Ishikawa (cell line): ENCODE data around the gene ST6GALNAC1.
A peak's percentile ranks its signal among the peaks of the same experiment; 100 is the strongest.

Experiments used
- CEBPB ChIP-seq: IDR thresholded peaks from 2 replicates; pipeline ENCODE4 v1.6.1; 2012
- CREB1 ChIP-seq: IDR thresholded peaks from 2 replicates; pipeline ENCODE4 v1.6.1; 2012; ENCODE audit warnings: low read depth
- EGR1 ChIP-seq: IDR thresholded peaks from 2 replicates; pipeline ENCODE4 v1.6.1; 2012
- EP300 ChIP-seq: IDR thresholded peaks from 2 replicates; pipeline ENCODE4 v1.6.1; 2012; ENCODE audit warnings: borderline replicate concordance
- FOXM1 ChIP-seq: IDR thresholded peaks from 2 replicates; pipeline ENCODE4 v1.6.1; 2012; ENCODE audit warnings: low read depth, borderline replicate concordance
- MAX ChIP-seq: IDR thresholded peaks from 2 replicates; pipeline ENCODE4 v1.6.1; 2012
- NFIC ChIP-seq: IDR thresholded peaks from 2 replicates; pipeline ENCODE4 v1.6.1; 2012
- RAD21 ChIP-seq: IDR thresholded peaks from 2 replicates; pipeline ENCODE4 v1.6.1; 2012; ENCODE audit warnings: low read depth
- REST ChIP-seq: IDR thresholded peaks from 2 replicates; pipeline ENCODE4 v1.6.1; 2012; ENCODE audit warnings: low read depth, mild to moderate bottlenecking
- TAF1 ChIP-seq: IDR thresholded peaks from 2 replicates; pipeline ENCODE4 v1.6.1; 2012; ENCODE audit warnings: low read depth, mild to moderate bottlenecking
- TCF12 ChIP-seq: IDR thresholded peaks from 2 replicates; pipeline ENCODE4 v1.6.1; 2012; ENCODE audit warnings: low read depth
- TEAD4 ChIP-seq: IDR thresholded peaks from 2 replicates; pipeline ENCODE4 v1.6.1; 2012
- YY1 ChIP-seq: IDR thresholded peaks from 2 replicates; pipeline ENCODE4 v1.6.1; 2012; ENCODE audit warnings: low read depth
- ZBTB7A ChIP-seq: IDR thresholded peaks from 2 replicates; pipeline ENCODE4 v1.6.1; 2012; ENCODE audit warnings: low read depth
- TF ChIP-seq, protein P1 (sequence below): IDR thresholded peaks from 2 replicates; pipeline ENCODE4 v1.6.1; 2012

Gene ST6GALNAC1

DNA sequence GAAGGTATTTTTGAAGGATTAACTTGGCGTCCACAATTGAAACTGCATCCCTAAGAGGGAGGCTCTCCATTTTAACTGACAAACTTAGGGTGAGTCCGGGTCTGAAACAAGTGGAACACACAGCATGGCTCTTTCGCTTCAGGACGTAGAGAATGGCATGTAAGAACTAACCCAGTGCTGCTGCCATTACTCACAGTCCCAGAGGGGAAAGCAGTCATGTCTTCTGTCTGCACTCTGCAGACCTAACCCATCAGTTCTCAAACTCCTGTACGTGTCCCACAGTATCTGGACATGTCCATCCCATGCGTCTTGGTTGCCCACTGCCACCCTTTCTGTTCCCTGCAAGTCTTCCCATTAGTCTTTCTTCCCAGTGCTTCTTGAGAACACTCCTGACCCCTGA, 563 bp downstream of the ST6GALNAC1 start:
- TF ChIP-seq RAD21 (no peak), MAX (no peak; the same call in 1 of the 2 replicates), NFIC (no peak), CREB1 (no peak), TEAD4 (no peak), EGR1 (no peak), CEBPB (no peak), ZBTB7A (no peak), TCF12 (no peak), REST (no peak), FOXM1 (no peak), EP300 (no peak), TAF1 (no peak), YY1 (no peak)
- TF ChIP-seq, protein P1, sequence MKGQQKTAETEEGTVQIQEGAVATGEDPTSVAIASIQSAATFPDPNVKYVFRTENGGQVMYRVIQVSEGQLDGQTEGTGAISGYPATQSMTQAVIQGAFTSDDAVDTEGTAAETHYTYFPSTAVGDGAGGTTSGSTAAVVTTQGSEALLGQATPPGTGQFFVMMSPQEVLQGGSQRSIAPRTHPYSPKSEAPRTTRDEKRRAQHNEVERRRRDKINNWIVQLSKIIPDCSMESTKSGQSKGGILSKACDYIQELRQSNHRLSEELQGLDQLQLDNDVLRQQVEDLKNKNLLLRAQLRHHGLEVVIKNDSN, result no peak

DNA sequence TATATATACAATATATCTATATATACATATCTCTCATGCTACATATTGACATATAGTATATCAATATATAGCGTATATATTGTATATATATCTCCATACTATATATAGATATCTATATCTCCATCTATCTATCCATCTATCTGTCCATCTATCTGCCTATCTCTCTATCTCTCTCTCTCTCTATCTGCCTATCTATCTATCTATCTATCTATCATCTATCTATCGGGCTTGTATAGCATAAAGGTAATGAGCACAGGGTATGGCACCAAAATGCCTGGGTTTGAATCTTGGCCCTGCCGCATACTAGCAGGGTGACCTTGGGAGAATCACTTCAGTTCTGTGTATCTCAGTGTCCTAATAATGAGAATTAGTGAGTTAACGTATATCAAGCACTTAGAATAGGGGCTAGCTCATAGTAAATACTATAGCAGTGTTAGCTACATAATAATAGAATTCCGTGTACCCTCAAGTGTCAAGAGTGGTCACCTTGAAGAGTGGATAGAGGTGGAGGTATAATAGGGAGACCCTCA, 1.5 kb downstream of the ST6GALNAC1 start:
- TF ChIP-seq TAF1, result no peak
- no peak for TF ChIP-seq RAD21
- TF ChIP-seq FOXM1, result no peak
- TF ChIP-seq ZBTB7A, result no peak
- no peak for TF ChIP-seq TCF12
- no peak for TF ChIP-seq CEBPB
- TF ChIP-seq, protein P1, result no peak
- TF ChIP-seq REST, result no peak
- no peak for TF ChIP-seq EP300
- no peak for TF ChIP-seq TEAD4
- no peak for TF ChIP-seq NFIC

DNA sequence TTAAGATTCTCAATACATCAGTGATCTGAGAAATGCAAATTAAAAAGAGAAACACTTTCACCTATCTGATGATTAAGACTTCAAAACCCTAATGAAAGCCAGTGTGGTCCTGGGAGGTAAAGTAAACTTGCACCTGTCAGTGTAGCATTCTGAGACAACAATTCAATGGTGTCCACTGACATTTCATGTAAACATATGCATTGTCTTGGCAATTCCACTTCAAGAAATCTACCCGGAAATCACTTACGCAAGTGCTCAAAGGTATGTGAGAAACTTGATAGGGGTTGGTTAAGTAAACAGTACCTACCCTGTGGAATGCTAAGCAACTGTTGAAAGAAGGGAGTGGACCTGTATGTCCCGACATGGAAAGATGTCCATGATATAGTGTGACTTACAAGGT, 2.1 kb downstream of the ST6GALNAC1 start:
- TF ChIP-seq CREB1, result no peak
- 0 out of 2 replicates have a peak, but pooled peaks have one; percentile 50 for TF ChIP-seq YY1
- TF ChIP-seq FOXM1, result peak; percentile 87
- no peak for TF ChIP-seq ZBTB7A
- peak; percentile 99 for TF ChIP-seq CEBPB
- TF ChIP-seq NFIC, result peak; percentile 77
- TF ChIP-seq REST, result no peak
- peak; percentile 97 for TF ChIP-seq TEAD4
- no peak for TF ChIP-seq TAF1
- TF ChIP-seq MAX, result peak; percentile 42; the same call in 1 of the 2 replicates
- peak; percentile 97 for TF ChIP-seq EP300
- no peak for TF ChIP-seq EGR1
- peak; percentile 95 for TF ChIP-seq TCF12
- TF ChIP-seq, protein P1, result no peak
- 0 out of 2 replicates have a peak, but pooled peaks have one; percentile 4 for TF ChIP-seq RAD21
